Left ventricle myocardium inferior (tissue), 1 donor: ENCODE measurements around the gene BRWD1. TPM values are rescaled to one million over a fixed set of nuclear protein-coding genes. Genes with fewer than 3 reads are reported as not detected.

Source experiments
- DNase-seq: peaks from one replicate; pipeline ENCODE4 v3.0.0-alpha.2; 2020
- H3K27ac ChIP-seq: fragments of 200-600 bp; replicated peaks from 2 replicates; pipeline ENCODE4 v1.8.0; 2021
- H3K27me3 ChIP-seq: fragments of 200-600 bp; 2 replicates; pipeline ENCODE4 v1.8.0; 2021; ENCODE audit warnings: low read depth
- H3K36me3 ChIP-seq: fragments of 200-600 bp; 2 replicates; pipeline ENCODE4 v1.8.0; 2021
- H3K4me1 ChIP-seq: fragments of 200-600 bp; 2 replicates; pipeline ENCODE4 v1.8.0; 2021
- H3K4me3 ChIP-seq: fragments of 200-600 bp; 2 replicates; pipeline ENCODE4 v1.8.0; 2021; ENCODE audit warnings: mild to moderate bottlenecking, moderate library complexity
- H3K9me3 ChIP-seq: fragments of 200-600 bp; replicated peaks from 2 replicates; pipeline ENCODE4 v1.8.0; 2021
- CTCF ChIP-seq: fragments of 200-600 bp; IDR thresholded peaks from 2 replicates; pipeline ENCODE4 v1.8.0; 2021; ENCODE audit warnings: antibody characterized with exemption, mild to moderate bottlenecking, borderline replicate concordance
- intact Hi-C: fragments of 100-400 bp; cut with micrococcal nuclease; formaldehyde crosslinking; loops from one replicate; pipeline ENCODE4 v1.11.0; 2022
- total RNA-seq: library from RNA; stranded (reverse); fragmentation: NEBNext Ultra II Directional; extraction: Animal tissue kit (Norgen Biotek cat#: 25700); gene quantifications from one replicate; pipeline ENCODE4 v1.2.1, GENCODE V29; 2021
- donor health status: DM: no; HTN: yes; CAD: no; lungs with severe emphysema.

BRWD1 gene
- total RNA-seq, 1 donor from 2014 or later = 34.9 TPM

- Histone ChIP-seq H3K27me3 (no peaks in the 10 kb centered on the region), H3K36me3 (peaks cover 11% of the 10 kb centered on the region), H3K4me3 (no peak overlapping the region), H3K4me1 (peaks cover 15% of the 10 kb centered on the region), H3K9me3 (no peaks in the 10 kb centered on the region), H3K27ac (no peak overlapping the region)
- no peak for DNase-seq
- intact Hi-C loops = no loop called here
- no peak for TF ChIP-seq CTCF
Measured at GRCh38 chr21:39188521-39189139, 124.8 kb downstream of the BRWD1 start.

- no peak for DNase-seq
- Histone ChIP-seq H3K27me3 (no peaks in the 10 kb centered on the region), H3K4me1 (peaks cover 29% of the 10 kb centered on the region), H3K9me3 (no peaks in the 10 kb centered on the region), H3K4me3 (no peak overlapping the region), H3K27ac (no peak overlapping the region), H3K36me3 (no peaks in the 10 kb centered on the region)
- intact Hi-C loops = no loop called here
- TF ChIP-seq CTCF = no peak
Measured at GRCh38 chr21:39187141-39187540, 126.3 kb downstream of the BRWD1 start.

GRCh38 chr21:39186676-39187075 lies 126.8 kb downstream of the BRWD1 start:
- no peak for DNase-seq
- peak overlapping the region; percentile 20 for H3K27ac ChIP-seq
- H3K9me3 ChIP-seq = no peaks in the 10 kb centered on the region
- H3K27me3 ChIP-seq = no peaks in the 10 kb centered on the region
- no peak for TF ChIP-seq CTCF
- peaks cover 32% of the 10 kb centered on the region for H3K4me1 ChIP-seq
- H3K4me3 ChIP-seq = no peak overlapping the region
- intact Hi-C loops = no loop called here
- H3K36me3 ChIP-seq = no peaks in the 10 kb centered on the region

- Histone ChIP-seq H3K4me3 (no peak overlapping the region), H3K27me3 (no peaks in the 10 kb centered on the region), H3K36me3 (no peaks in the 10 kb centered on the region), H3K4me1 (peaks cover 32% of the 10 kb centered on the region), H3K9me3 (no peaks in the 10 kb centered on the region), H3K27ac (no peak overlapping the region)
- no peak for DNase-seq
- intact Hi-C loops = no loop called here
- TF ChIP-seq CTCF = no peak
Measured at GRCh38 chr21:39185157-39185556, 128.3 kb downstream of the BRWD1 start.

GRCh38 chr21:39184050-39184980 lies 129.1 kb downstream of the BRWD1 start:
- peaks cover 32% of the 10 kb centered on the region for H3K4me1 ChIP-seq
- H3K4me3 ChIP-seq = peak overlapping the region; percentile 84
- no peak for TF ChIP-seq CTCF
- no peaks in the 10 kb centered on the region for H3K36me3 ChIP-seq
- H3K9me3 ChIP-seq = no peaks in the 10 kb centered on the region
- H3K27me3 ChIP-seq = no peaks in the 10 kb centered on the region
- DNase-seq = no peak
- H3K27ac ChIP-seq = peak overlapping the region; percentile 95
- intact Hi-C loops = no loop called here
